ENCODE measurements around the gene SHISA7.

Gene SHISA7

DNA sequence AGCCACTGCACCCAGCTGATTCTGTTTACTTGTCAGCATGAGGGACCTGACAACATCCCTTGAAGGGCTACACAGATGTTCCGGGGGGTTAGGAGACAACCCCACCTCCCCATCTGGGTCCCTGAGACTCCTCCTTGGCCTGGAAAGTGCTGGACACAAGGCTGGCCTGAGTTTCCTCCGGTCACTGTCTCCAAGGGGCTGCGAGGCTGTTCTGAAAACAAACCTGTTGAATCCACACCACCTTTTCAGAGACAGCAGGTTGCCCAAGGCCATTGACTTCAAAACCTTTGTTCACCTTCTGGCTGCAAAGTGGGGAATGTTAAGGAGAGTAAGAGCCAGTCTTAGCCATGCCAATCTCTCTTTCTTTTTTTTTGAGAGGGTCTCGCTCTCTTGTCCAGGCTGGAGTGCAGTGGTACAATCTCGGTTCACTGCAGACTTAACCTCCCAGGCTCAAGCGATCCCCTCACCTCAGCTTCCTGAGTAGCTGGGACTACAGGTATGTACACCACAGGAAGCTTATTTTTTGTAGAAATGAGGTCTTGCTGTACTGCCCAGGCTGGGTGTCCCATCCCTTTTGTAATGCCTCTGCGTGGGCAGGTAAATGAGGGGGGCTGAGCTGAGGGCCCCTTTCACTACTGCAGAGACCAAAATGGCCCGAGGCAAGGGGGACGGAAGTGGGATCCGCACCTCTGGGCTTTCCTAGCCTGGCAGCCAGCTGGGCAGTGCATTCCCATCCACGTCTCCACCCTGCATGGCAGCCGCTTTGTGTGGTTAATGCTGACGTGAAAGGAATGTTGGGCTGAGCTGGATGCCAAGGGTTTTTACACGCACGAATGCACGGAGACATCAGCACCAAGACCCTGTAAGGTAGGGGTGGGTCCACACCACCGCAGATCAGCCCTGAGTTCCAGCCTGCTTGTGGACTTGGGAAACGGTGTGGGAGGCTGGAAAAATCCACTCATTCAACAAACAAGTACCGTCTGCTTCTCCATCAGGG lies 31.5 kb upstream of the SHISA7 start:
- Mint-ChIP-seq H3K27ac (no peak overlapping the region), H3K4me1 (ENCODE audit: low read depth) (peaks cover 28% of the 10 kb centered on the region), H3K9me3 (no peaks in the 10 kb centered on the region), H3K36me3 (ENCODE audit: low read depth) (peaks cover 7% of the 10 kb centered on the region), H3K27me3 (no peaks in the 10 kb centered on the region), H3K4me3 (no peak overlapping the region)
- intact Hi-C loops (cut with micrococcal nuclease): no loop called here

DNA sequence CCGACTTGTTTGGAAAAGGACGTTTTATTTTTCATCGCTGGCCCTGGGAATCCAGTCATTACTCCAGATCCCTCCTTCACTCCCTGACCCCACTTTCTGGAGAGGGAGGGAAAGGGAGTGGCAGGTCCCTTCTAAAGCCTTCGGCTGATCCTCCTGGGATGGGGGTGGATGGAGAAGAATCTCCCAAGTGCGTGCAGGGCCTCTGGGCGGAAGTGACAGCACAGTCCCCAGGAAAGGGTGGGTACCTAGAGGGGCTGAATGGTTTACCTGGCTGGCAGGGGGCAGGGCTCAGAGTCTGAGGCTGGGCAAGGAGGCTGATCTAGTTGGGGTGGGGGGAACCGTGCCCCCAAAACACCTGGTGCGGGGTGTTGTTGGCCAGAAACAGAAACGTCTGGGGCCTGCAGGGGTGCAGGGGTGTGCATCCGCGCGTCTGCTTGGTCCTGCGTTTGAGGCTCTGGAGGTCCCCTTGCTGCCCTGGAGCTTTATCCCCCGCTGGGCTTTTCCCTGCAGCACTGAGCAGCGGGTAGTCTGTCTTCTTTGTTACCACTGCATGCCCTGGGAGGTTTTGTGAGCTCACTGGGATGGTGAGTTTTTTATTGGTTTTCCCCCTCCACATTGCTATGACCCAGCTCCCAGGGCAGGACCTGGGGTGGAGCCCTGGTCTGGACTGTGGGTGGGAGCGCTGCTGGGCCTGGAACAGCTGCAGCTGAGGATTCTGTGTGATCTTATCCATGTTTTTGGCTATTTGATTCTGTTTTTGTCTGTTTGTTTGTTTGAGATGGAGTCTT lies 30.3 kb upstream of the SHISA7 start:
- H3K27ac Mint-ChIP-seq: no peak overlapping the region
- H3K36me3 Mint-ChIP-seq (ENCODE audit: low read depth): peaks cover 6% of the 10 kb centered on the region
- intact Hi-C loops (cut with micrococcal nuclease): no loop called here
- no peaks in the 10 kb centered on the region for H3K27me3 Mint-ChIP-seq
- no peak overlapping the region for H3K4me3 Mint-ChIP-seq
- peaks cover 17% of the 10 kb centered on the region for H3K4me1 Mint-ChIP-seq (ENCODE audit: low read depth)
- no peaks in the 10 kb centered on the region for H3K9me3 Mint-ChIP-seq

DNA sequence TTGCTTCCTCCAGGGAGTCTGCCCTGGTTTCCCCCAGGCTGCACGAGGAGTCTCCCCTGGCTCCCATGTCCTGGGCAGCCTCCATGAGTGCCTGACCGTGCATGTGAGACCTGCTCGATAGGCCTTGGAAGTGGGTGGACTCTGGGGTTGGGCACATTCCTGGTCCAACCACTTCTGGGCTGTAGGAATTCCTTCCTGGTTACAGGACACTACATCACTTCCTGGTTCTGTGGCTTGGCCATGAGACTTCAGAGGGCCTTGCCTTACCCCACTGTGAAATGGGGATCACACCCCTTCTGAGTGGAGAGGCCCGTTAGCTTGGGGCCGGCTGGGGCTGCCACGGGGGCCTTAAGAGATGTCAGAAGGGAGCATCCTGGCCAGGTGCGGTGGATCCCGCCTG lies 29.4 kb upstream of the SHISA7 start:
- Mint-ChIP-seq H3K4me1 (ENCODE audit: low read depth) (peaks cover 8% of the 10 kb centered on the region), H3K4me3 (no peak overlapping the region), H3K27ac (no peak overlapping the region), H3K27me3 (peaks cover under 1% of the 10 kb centered on the region), H3K9me3 (no peaks in the 10 kb centered on the region), H3K36me3 (ENCODE audit: low read depth) (no peaks in the 10 kb centered on the region)
- intact Hi-C loops (cut with micrococcal nuclease): no loop called here

DNA sequence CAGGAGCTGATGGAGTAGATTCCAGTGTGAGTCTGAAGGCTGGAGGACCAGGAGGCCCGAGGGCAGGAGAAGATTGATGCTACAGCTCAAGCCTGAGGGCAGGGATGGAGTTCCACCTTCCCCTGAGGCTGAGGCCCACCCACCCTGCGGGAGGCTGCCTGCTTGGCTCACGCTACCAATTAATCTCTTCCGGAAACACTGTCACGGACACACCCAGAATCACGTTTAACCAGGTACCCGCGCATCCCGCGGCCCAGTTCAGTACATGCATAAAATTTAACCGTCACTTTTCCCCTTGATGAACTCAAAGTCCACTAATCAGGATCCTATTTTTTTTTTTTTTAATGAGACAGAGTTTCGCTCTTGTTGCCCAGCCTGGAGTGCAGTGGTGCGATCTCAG lies 28.2 kb upstream of the SHISA7 start:
- H3K27ac Mint-ChIP-seq: no peak overlapping the region
- H3K9me3 Mint-ChIP-seq: no peaks in the 10 kb centered on the region
- no peaks in the 10 kb centered on the region for H3K36me3 Mint-ChIP-seq (ENCODE audit: low read depth)
- peaks cover 7% of the 10 kb centered on the region for H3K27me3 Mint-ChIP-seq
- no peak overlapping the region for H3K4me3 Mint-ChIP-seq
- H3K4me1 Mint-ChIP-seq (ENCODE audit: low read depth): peaks cover 7% of the 10 kb centered on the region
- intact Hi-C loops (cut with micrococcal nuclease): no loop called here

DNA sequence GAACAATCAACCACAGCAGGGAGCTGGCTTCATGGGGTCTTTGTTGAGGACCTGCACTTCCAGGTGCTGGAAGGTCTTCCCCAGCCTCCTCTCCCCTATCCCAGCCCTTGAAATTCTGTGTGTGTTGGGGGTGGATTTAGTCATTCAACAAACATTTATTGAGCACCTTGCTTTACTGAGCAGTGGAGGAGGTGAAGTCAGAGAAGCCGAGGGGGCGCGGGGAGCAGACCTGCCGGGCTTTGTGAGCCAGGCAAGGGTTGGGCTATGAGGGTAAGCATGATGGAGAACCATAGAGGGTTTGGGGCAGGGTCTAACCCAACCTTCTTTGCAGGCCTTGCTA lies 24.9 kb upstream of the SHISA7 start:
- H3K9me3 Mint-ChIP-seq: no peaks in the 10 kb centered on the region
- intact Hi-C loops (cut with micrococcal nuclease): loop anchor here (1.0 kb wide), 1 partner anchor 35 kb away; no protein-coding TSS in a partner anchor
- peaks cover 1% of the 10 kb centered on the region for H3K4me1 Mint-ChIP-seq (ENCODE audit: low read depth)
- peaks cover 17% of the 10 kb centered on the region for H3K27me3 Mint-ChIP-seq
- no peak overlapping the region for H3K4me3 Mint-ChIP-seq
- H3K36me3 Mint-ChIP-seq (ENCODE audit: low read depth): no peaks in the 10 kb centered on the region
- no peak overlapping the region for H3K27ac Mint-ChIP-seq

DNA sequence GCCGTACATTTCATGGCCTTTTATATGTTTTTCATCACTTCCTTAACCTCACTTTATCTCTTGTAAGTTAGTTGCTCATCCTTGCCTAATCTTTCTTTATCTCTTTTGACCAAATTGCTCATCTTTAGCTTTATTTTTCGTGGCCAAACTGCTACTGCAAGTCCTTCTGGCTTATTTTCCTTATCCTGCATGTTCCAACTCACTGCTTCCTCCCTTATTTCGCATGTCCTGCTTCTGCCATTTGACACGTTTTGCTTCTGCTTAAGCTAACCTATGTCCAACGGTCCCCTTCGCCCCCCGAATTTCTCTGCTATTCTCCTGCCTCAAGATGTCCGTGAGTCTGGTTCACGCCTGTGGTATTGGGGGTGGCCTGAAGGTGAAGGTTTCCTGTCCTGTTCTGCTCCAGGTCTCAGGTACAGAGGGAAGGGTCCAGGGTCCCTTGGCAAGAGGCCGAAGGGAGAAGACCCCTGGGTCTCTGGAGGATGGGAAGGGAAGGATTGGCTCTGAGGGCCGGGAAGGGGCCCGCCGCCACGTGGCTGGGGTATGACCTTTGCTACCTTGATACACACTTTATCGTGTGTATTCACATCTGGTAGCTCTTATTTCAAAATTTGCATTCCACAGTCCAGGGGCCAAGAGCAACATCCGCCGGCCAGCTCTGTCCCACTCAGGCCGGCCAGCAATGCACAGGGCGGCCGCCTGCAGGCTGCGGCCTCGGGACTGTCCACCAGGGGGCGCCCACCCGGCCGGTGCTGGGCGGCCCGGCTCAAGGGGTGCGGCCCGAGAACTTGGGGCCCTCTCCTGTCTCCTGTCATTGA lies 24.3 kb upstream of the SHISA7 start:
- Mint-ChIP-seq H3K27ac (peak overlapping the region; percentile 13), H3K27me3 (peaks cover 19% of the 10 kb centered on the region), H3K9me3 (no peaks in the 10 kb centered on the region), H3K4me3 (no peak overlapping the region), H3K36me3 (ENCODE audit: low read depth) (no peaks in the 10 kb centered on the region), H3K4me1 (ENCODE audit: low read depth) (peaks cover 6% of the 10 kb centered on the region)
- intact Hi-C loops (cut with micrococcal nuclease): loop anchor here (1.0 kb wide), 1 partner anchor 36 kb away; no protein-coding TSS in a partner anchor

DNA sequence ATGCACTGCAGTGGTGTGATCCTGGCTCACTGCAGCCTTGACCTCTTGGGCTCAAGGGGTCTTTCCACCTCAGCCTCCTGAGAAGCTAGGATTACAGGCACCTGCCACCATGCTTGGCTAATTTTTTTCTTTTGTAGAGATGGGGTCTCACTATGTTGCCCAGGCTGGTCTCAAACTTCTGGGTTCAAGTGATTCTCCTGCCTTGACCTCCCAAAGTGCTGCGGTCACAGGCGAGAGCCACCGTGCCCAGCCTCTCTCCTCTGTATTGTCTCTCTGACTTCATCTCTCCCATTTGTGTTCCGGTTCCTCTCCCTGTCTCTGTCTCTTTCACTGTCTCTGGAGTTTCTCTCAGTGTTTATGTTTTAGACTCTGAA lies 23.1 kb upstream of the SHISA7 start:
- intact Hi-C loops (cut with micrococcal nuclease): no loop called here
- Mint-ChIP-seq H3K36me3 (ENCODE audit: low read depth) (no peaks in the 10 kb centered on the region), H3K4me3 (no peak overlapping the region), H3K27ac (peak overlapping the region; percentile 0), H3K27me3 (peaks cover 19% of the 10 kb centered on the region), H3K9me3 (no peaks in the 10 kb centered on the region), H3K4me1 (ENCODE audit: low read depth) (peaks cover 10% of the 10 kb centered on the region)

DNA sequence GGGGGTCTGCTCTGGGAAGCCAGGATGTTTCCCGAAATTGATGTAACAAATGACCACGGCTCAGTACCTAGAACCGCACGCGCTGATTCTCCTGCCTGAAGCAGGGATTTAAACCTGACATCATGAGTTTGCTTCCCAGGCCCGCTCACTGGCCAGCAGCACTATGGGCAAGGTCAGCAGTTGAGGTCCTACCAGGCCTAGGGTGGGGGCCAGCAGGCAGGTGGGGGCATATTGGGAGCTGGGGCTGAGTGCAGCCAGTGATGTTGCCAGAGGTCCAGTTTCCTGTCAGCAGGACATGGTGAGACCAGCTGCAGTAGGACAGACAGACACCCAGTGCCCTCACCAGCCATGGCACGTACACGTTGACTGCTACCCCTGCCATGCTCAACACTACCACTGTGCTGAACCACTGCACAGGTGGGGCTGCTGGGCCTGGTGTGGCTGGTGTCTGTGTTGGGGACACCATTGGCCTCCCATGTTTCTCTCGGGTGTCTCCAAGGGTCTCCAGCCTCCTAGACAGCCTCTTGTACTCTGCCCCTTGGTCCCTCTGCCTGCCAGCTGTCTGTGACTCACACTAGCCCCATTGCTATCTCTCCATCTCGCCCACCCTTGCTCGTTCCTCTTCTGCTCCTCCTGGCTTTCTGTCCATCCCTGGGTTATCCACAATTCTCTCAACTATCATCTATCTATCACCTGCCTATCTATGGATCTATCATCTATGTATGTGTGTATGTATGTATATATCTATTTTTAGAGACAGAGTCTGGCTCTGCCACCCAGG lies 22.6 kb upstream of the SHISA7 start:
- Mint-ChIP-seq H3K27me3 (peaks cover 19% of the 10 kb centered on the region), H3K4me1 (ENCODE audit: low read depth) (peaks cover 15% of the 10 kb centered on the region), H3K4me3 (no peak overlapping the region), H3K27ac (peak overlapping the region; percentile 0), H3K9me3 (no peaks in the 10 kb centered on the region), H3K36me3 (ENCODE audit: low read depth) (peaks cover 6% of the 10 kb centered on the region)
- intact Hi-C loops (cut with micrococcal nuclease): no loop called here

DNA sequence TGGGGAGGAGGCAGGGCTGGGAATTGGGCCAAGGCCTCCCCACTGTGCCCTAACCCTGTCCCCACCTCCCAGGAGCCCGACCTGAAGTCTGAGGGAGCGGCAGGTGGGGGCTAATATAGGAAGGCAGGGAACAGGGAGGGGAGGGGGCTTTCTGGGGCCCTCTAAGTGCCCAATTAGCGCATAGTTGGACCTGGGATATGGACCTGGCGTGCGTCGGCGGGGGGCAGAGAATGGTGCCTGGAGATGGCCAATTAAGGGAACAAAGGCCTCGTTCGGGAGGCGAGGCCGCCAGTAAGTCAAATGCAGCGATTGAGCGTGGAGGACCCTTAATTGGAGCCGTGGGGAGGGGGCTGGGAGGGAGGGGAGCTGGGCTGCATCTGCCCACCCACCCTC lies 21.6 kb upstream of the SHISA7 start, which contains the start of gene C19orf85:
TSS of gene C19orf85 (minus strand) at position 90 of the 393 bp plus-strand sequence. CDS start 197 bp downstream, outside the sequence.
- peaks cover 19% of the 10 kb centered on the region for H3K27me3 Mint-ChIP-seq
- intact Hi-C loops (cut with micrococcal nuclease): no loop called here
- no peak within 1 kb of the TSS for H3K4me3 Mint-ChIP-seq
- peaks cover 25% of the 10 kb centered on the region for H3K4me1 Mint-ChIP-seq (ENCODE audit: low read depth)
- H3K36me3 Mint-ChIP-seq (ENCODE audit: low read depth): peaks cover 7% of the 10 kb centered on the region
- no peak within 1 kb of the TSS for H3K27ac Mint-ChIP-seq
- H3K9me3 Mint-ChIP-seq: no peaks in the 10 kb centered on the region

DNA sequence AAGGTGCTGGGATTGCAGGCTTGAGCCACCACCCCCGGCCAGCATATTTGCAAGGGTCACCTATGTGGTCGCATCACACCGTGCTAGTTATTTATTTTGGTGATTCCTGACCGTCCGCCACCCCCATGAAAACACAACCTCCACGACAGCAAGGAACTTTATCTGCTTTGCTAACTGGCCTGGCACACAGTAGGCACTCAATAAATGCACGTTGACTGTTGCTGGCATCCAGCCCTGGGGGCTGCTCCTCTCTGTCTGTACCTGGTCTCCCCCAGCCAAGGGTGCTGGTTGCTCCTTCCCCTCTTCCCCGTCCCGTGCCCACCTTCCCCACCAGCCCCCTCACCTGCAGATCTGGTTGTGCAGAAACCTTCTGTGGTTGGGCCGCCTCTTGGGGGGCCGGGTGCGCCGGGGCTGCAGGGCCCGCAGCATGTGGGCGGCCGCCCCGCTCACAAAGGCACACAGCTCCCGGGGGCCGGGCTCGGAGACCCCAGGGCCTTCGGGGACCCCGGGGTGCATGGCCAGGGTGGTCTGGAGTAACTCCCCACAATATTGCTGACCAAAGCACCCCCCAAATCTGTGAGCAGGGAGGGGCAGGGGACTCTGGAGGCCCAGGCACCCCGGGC lies 21.1 kb upstream of the SHISA7 start:
- intact Hi-C loops (cut with micrococcal nuclease): no loop called here
- Mint-ChIP-seq H3K4me3 (no peak overlapping the region), H3K27me3 (peaks cover 19% of the 10 kb centered on the region), H3K36me3 (ENCODE audit: low read depth) (peaks cover 7% of the 10 kb centered on the region), H3K27ac (no peak overlapping the region), H3K4me1 (ENCODE audit: low read depth) (peaks cover 30% of the 10 kb centered on the region), H3K9me3 (no peaks in the 10 kb centered on the region)

DNA sequence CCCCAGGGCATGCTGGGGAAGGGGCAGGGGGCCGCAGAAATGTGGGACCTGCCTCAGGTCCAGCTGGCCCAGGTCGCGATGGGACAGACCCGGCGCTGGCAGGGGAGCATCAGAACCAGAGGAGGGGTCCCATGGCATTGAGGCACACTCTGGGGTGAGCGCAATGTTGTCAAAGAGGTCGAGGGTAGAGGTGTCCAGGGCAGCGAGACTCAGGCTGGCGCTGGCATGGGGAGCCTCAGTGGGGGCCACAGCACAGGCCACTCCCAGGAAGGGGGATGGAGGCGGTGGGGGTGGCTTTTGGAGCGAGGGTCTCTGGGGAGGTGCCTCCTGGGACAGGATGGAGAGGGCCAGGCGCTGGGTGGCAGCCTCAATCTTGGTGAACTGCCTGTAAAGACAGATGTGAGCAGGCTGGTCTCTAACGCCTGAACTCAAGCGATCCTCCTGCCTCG lies 20.5 kb upstream of the SHISA7 start:
- Mint-ChIP-seq H3K4me3 (no peak overlapping the region), H3K9me3 (no peaks in the 10 kb centered on the region), H3K27me3 (peaks cover 19% of the 10 kb centered on the region), H3K4me1 (ENCODE audit: low read depth) (peaks cover 33% of the 10 kb centered on the region), H3K27ac (no peak overlapping the region), H3K36me3 (ENCODE audit: low read depth) (peaks cover 7% of the 10 kb centered on the region)
- intact Hi-C loops (cut with micrococcal nuclease): no loop called here

DNA sequence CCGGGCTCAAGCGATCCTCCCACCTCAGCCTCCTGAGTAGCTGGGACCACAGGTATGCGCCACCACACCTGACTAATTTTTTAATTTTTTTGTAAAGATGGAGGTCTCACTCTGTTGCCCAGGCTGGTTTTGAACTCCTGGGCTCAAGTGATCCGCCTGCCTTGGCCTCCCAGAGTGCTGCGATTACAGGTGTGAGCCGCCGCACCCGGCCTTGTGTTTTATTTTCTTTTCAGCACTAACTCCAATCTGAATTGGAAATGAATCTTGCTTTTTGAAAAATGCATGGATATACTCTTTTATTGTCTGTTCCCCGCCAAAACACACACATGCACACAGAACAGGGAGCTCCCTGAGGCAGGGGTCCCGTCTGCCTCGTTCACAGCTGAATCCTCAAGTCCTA lies 19.6 kb upstream of the SHISA7 start:
- Mint-ChIP-seq H3K9me3 (no peaks in the 10 kb centered on the region), H3K4me1 (ENCODE audit: low read depth) (peaks cover 34% of the 10 kb centered on the region), H3K27me3 (peaks cover 19% of the 10 kb centered on the region), H3K27ac (peak overlapping the region; percentile 92), H3K4me3 (peak overlapping the region; percentile 90), H3K36me3 (ENCODE audit: low read depth) (peaks cover 10% of the 10 kb centered on the region)
- intact Hi-C loops (cut with micrococcal nuclease): loop anchor here (1.0 kb wide), 1 partner anchor 14 kb away; the partner anchor contains the start of gene ZNF628
